ENCODE data around the gene STX2.

The STX2 gene

GRCh38 chr12:130829391-130830245 is 9.4 kb downstream of the STX2 start:
- DNase-seq: no peak

DNA sequence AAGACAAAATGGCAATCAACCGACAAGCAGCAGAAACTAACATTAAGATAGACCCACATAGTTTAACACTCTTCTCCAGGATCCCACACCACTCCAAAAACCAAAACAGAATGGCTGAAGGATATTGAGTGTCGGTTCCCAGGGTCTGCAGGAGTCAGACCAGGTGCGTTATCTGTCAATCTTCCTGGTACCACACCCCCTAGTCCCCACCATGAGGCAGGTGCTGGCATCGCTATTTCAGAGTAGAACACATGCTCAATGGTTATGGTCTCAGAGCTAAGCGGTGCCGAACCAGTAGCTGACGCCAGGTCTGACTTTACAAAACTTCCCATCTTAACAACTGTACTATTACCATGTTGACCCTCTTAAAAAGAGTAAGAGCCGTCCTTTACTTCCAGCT is 10.2 kb downstream of the STX2 start:
- DNase-seq: no peak

DNA sequence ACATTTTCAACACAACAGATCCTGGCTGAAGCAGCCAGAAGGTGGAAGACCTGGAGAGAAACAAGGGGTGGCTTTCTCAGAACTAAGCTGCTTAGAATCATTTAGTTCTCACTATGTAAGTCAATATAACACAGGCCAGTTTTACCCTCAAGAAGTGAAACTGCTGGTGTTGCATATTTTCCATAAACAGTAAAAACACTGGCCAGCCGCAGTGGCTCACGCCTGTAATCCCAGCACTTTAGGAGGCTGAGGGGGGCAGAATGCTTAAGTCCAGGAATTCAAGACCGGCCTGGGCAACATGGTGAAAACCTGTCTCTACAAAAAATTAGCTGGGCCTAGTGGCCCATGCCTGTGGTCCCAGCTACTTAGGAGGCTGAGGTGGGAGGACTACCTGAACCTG is 11.6 kb downstream of the STX2 start:
- no peak for DNase-seq

DNA sequence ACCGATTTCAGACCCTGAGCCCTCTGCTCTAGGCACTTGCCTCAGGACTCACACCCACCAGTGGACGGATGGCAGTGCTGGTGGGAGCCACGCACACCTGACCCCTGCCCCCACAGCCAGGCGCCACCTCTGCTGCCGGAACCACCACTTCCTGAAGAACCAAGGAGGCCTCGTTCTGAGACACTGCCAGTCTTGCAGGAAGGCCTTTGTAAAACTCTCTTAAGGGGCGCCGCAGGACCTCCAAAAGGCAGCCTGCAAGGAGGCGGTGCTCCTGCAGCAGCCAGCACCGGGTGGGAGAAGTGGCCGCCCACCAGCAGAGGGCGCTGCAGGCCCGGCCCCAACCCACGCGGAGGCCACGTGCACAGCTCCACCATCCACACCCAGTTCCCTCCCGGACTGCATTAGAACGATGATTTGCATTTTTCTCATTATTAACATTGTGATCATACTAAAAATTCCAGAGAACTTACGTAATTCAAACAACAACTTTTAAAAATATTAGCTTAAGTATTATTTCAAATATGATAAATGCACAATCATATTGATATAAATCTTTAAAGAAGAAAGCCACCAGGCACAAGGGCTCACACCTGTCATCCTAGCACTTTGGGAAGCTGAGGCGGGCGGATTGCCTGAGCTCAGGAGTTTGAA is 12.8 kb downstream of the STX2 start:
- no peak for DNase-seq

- DNase-seq: no peak
Observed at GRCh38 chr12:130825771-130826150, 13.3 kb downstream of the STX2 start.

- DNase-seq: no peak
Observed at GRCh38 chr12:130819681-130820080, 19.4 kb downstream of the STX2 start.

DNA sequence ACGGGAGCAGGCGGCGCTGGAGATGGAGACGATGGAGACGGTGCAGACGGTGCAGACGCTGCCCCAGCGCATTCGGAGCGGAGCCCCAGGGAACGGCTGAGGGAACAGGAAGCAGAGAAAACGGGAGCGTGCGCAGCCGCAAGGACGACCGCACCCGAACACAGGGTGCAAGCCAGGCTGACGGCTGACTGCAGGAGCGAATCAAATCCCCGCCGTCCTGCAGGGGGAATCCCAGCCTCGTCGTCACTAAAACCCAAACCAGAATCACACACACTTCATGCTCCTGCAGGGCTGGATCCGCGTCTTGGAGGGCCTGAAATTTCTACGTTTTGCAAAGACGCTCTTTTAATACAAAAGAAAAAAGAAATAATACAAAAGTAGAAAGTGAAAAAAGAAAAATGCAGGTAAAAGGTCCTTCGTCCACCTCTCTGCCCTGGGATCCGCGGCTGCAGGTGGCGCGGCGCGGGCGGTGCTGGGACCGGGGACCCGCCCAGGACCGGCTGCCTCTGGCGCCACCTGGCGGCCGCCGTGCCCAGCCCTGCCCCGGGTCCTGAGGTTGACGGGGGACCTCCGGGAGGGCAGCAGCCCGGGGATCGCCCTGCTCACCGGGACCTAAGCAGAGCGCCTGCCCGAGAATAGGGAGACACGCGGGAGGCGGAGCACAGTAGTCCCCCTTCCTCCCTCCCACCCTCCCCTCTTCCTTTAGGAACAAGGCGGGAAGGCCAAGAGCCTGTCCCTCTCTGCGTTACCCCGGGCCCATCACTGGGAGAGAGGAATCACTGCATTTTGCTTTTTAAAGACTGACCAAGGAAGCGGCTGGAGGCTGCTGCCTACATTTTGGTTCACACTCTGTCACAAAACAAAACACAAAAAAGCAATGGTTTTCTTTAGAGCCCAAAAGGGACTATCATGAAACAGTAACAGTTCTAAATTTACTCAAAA is 20.1 kb downstream of the STX2 start:
- no peak for DNase-seq

DNA sequence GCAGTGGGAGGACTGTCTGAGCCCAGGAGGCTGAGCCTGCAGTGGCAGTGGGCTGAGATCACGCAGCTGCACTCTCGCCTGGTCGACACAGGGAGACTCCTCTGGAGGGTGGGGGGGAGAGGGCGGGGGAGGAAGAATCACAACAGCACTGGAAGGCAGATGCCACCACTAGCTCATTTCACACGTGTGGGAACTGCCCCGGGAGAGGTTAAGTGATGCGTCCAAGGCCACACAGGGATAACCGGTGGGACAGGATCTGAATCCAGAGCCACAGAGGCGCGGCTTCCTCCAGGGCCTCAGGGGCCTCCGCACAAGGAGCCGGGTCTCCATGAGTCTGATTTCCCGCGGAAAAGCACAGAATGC is 20.8 kb downstream of the STX2 start:
- no peak for DNase-seq

DNA sequence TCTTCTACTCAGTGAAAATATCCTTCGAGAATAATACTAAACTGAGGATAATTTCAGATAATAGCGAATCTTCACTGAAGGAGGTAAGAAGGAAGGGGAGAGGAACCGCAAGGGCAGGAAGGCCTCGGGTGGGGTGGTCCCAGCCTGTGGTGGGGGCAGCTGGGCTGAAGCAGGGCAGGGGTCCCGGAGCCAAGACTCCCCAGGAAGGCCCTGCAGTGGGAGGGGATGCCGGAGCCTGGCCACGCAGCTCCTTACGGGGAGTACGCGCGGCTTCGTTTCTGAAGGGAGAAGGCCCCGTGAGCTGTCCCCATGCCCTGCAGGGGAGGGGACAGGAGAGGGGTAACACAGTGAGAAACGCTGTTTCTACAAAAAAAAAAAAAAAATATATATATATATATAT is 21.2 kb downstream of the STX2 start:
- DNase-seq: no peak

- DNase-seq: no peak
Observed at GRCh38 chr12:130816097-130816496, 23.0 kb downstream of the STX2 start.

DNA sequence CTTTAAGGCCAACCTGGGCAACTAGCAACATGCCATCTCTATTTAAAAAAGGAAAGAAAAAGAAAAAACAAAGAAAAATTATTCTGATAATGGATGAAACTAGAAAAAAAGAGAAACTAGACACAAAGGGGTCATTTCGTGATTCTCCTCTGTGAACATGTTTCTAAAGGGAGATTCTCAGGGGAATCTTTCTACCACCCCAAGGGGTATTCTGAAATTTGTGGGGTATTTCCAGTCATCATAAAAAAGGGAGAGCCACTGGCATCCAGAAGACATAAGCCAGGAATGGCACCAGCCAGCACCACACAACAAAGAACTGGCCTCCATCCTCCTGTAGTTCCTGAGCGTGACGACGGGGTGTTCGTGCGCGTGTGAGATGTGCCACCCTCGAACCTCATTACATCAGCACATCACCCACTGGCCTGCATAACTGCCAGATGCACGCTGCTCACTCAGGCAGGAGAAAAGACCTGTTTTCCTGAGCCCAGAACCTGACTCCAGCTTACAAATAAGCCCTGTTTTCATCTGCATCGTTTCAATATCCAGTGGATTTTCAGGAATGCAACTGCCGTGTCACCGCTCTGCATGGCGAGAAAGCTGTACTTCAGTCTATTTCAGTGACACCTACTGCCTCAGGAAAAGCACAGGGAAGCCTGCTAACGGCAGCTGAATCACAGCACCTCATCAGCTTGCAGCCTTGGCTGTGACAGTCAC is 23.9 kb downstream of the STX2 start:
- DNase-seq: no peak

GRCh38 chr12:130813949-130814348 is 25.1 kb downstream of the STX2 start:
- DNase-seq: no peak

GRCh38 chr12:130813436-130813835 is 25.6 kb downstream of the STX2 start:
- DNase-seq: no peak

DNA sequence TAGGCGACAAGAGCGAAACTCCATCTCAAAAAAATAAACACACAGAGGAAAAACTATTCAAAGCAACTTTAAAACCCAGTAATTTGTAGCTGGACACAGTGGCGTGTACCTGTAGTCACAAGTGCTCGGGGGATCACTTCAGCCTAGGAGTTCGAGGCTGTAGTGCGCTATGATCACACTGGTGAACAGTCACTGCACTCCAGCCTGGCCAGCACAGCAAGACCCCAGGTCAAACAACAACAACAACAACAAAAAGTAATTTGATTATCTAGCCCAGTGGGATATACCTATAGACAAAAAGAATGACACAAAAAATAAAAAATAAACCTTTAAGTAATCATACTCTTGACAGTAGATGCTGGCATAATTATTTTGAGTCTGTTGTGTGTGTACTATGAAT is 29.3 kb downstream of the STX2 start:
- no peak for DNase-seq

GRCh38 chr12:130807309-130807708 is 31.7 kb downstream of the STX2 start:
- DNase-seq: no peak

- no peak for DNase-seq
Observed at GRCh38 chr12:130806574-130806973, 32.5 kb downstream of the STX2 start.

GRCh38 chr12:130805635-130806034 is 33.4 kb downstream of the STX2 start:
- DNase-seq: no peak

DNA sequence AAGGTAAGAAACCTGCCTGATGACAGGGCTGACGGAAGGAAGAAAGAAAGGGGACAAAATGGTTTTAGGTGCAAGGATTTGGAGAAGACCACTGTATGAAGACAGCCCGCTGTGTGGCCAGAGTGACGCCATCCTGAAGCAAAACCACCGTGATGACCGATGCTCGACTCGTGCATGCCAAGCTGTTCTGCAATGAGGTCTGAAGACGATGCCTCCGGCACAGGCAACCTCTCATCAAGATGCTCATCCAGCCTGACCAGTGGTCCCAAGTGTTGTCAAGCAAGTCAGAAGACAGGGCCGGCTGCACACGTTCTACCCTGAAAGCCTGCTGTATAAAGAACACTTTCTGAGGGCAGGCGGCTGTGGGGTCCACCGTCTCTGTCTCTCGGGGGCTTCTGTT is 34.8 kb downstream of the STX2 start:
- DNase-seq: no peak

DNA sequence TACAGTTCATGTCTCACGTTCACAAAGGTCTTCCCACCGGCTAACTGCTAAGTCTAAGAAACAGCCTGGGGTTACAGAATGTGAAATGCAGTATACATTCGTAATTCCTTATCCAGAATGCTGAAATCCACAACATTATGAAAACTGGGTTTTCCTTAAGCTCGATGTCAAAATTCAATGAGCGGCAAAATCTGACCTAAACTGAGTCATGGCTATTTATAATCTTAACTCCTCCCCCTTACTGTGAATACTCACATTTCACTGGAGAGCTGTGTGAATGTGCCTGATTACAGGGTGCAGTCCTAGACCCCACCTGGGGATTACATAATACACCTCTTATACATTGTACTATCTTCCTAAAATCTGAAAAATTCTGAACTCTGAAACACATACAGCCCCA is 35.3 kb downstream of the STX2 start:
- DNase-seq: no peak

DNA sequence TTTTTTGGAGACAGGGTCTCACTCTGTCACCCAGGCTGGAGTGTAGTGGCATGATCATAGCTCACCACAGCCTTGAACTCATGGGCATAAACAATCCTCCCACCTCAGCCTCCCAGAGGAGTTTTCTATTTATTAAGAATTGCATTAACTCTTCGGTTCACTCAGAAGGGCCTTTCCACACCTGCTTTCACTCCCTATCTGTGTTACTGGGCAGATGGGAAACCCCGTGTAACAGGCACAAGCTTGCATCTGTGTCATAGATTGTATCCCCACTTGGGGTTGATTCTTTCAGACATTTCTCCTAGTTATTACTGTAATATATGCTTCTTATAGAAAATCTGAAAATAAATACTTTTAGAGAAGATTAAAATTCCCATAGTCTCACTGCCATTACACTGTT is 38.7 kb downstream of the STX2 start:
- no peak for DNase-seq

DNA sequence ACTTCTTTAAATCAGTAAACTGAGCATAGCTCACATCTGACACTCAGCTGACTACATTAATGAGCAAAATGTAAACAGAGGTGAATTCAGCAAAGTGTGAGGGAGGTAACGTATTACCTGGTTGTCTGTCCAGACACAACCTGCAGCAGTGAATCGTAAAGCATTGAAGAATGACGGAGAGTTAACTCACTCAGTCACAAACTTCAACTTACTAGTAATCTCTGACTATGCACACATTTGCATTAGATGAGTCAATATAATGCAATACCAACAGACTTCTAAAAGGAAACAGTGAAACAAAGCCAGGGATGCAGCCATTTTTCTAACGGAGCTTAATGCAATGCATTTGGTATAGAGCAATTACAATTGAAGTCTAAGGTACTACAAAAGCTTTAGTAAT is 40.0 kb downstream of the STX2 start:
- no peak for DNase-seq

- DNase-seq: no peak
Observed at GRCh38 chr12:130796985-130797686, 41.9 kb downstream of the STX2 start.

Data from GOT3 (cell line).